GM21619 (cell line): ENCODE measurements around the gene ST8SIA6.

Experiments
- ATAC-seq: cut with Tn5 transposase; IDR thresholded peaks from one replicate; pipeline ENCODE4 v1.9.1; 2021; ENCODE audit not compliant: unreplicated experiment

Gene ST8SIA6

DNA sequence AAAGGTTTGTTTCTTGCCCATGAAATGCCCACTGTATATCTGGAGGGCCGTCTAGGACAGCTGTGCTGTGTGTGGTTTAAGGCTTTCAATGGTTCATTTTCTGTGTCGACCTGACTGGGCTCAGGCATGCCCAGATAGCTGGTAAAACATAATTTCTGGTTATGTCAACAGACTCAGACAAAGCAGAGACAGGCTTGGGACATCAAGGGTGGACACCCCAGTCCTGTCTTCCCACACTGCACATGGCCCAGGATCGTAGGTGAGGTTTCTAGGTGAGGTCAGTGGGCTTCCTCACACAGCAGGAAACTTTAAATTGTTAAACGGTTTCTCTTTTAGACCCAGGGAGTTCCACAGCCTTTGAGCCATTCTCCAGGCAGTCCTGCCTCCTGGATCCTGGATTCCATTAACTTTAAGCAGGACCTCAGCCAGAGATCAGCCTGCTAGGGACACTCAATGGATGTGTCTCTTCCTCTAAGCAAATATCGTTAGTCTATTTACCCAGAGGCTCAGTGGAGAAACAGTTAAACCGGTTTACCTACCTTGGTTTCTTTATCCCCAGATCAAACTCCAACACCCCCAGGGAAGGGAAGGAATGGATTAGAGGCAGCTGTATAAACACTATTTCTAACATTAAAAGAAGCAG is 66.4 kb downstream of the ST8SIA6 start:
- ATAC-seq, result no peak

DNA sequence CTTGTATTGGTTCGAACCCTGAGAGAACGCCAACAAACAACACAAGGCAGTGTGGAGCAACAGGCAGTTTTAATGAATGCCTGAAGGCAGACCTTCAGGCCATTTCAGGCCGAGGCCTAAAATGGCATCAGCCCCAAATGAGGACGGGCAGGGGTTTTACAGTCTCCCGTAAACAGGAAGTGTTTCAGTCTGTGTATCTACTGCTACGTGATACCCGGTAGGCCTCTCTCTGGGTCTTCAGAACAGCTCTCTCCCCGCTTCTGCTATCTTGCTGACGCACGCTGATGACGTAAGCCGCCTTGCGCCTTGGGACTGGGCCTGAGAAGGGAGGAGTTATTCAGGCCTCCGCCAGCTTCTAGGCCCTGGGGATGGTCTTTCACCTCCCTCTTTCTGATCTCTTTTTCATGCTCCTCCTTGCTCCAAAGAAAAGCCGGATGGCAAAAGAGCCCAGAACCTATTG is 67.7 kb downstream of the ST8SIA6 start:
- ATAC-seq, result no peak

DNA sequence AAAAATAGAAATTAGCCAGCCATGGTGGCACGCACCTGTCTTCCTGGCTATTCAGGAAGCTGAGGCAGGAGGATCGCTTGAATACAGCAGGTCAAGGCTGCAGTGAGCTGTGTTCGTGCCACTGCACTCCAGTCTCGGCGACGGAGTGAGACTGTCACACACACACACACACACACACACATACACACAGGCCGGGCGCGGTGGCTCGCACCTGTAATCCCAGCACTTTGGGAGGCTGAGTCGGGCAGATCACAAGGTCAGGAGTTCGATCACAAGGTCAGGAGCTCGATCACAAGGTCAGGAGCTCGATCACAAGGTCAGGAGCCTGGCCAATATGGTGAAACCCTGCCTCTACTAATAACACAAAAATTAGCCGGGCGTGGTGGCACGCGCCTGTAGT is 68.4 kb downstream of the ST8SIA6 start:
- no peak for ATAC-seq

- ATAC-seq, result no peak
Observed at GRCh38 chr10:17385066-17385465, 69.3 kb downstream of the ST8SIA6 start.

GRCh38 chr10:17383801-17384555 is 70.4 kb downstream of the ST8SIA6 start:
- ATAC-seq, result no peak

DNA sequence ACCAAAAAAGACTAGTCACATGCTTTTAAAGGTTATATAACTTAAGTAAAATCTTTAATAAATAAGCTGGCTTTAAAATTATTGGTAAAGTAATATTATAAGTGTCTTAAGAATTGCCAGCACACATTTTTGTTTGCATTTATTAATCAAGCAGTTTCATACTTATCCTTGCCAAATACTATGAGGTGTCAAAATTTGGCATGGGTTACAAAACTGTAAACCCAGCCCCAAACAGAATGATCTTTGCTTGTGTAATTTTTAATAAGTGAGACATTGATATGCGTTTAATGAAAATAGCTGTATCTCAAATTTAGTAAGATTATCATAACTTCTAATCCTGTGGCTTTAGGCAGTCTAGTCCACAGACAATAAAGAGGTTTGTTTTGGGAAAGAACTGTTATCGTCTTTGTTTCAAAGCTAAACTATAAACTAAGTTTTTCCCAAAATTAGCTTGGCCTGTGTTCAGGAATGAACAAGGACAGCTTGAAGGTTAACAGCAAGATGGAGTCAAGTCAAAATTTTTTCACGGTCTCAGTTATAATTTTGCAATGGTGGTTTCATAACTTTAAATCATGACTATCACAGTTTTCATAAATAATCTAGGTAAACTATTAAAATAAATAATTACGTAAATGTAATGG is 72.8 kb downstream of the ST8SIA6 start:
- no peak for ATAC-seq

GRCh38 chr10:17380888-17381287 is 73.5 kb downstream of the ST8SIA6 start:
- ATAC-seq, result no peak

DNA sequence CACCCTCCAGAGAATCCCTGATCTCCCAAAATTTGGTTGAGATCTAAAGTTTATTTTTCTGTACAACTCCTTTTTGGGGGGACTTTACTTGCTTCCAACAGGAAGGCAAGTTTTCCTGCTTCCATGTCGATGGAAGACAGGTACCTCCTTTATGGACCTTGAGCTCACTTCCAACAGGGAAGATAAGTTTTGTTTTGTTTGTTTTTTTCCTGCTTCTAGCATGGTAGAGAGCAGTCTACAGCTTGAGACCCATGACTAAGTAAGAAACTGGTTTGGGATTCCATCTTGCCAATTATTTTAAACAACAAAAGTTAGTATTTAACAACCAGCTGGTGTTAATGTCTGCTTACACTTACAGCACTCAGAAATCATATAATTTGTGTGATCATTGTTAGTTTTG is 74.4 kb downstream of the ST8SIA6 start:
- no peak for ATAC-seq

DNA sequence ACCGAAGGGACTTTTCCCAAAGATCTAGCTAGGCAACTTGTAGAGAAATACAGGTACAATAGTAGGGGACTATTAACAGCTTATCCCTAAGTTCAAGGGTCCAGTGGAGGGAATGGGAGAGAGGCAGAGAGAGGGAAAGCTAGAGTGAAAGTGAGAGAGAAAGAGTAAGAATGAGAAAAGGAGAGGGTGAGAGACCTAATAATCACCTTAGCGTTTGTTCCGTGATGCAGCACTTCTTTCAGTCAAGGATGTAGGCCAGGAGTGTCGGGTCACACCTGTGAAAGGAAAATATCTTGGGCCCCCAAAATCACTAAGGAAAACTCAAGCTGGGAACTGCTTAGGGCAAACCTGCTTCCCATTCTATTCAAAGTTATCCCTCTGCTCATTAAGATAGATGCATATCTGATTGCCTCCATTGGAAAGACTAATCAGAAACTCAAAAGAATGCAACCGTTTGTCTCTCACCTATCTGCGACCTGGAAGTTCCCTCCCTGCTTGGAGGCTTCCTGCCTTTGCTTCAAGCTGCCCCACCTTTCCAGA is 75.2 kb downstream of the ST8SIA6 start:
- no peak for ATAC-seq

GRCh38 chr10:17375936-17376584 is 78.3 kb downstream of the ST8SIA6 start:
- ATAC-seq, result no peak

DNA sequence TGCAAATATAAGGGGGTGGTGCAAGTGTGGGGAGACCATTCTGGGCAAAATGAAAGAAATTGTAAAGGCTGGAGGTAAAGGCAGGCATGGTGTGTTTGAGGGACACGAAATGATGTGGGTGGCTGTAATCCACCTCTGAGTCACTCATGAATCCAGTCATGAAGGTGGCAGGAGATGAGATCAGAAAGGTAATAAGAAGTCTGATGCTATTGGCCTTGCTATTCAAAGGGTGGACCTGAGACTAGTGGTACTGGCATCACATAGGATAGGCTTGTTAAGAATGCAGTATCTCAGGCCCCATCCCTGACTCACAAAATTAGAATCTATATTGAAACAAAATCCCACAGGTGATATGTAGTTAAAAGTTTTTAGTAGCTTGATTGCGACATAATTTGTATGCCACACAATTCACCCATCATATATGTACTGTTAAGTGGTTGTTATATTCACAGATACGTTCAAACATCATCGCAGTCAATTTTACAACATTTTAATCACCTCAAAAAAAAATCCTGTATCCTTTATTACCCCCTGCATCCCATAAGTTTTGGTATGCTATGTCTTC is 85.6 kb downstream of the ST8SIA6 start:
- ATAC-seq, result no peak

DNA sequence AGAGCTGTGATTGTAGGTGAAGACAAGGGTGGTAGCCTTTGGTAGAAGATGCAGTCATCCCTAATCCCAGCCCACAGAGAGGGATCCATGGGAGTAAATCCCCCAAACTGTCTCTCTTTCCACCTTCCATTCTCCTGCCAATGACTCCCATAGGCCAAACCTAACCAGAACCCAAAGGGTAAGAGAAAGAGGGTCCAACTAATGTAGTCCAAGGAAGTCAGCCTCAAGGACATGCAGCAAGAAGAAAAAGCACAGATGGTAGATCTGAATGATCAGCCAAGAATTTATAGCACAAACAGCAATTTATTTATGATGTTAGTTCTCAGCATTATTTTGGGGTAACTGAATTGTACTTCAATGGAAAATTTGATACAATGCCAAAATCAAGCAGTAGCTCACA is 87.7 kb downstream of the ST8SIA6 start:
- ATAC-seq, result no peak

DNA sequence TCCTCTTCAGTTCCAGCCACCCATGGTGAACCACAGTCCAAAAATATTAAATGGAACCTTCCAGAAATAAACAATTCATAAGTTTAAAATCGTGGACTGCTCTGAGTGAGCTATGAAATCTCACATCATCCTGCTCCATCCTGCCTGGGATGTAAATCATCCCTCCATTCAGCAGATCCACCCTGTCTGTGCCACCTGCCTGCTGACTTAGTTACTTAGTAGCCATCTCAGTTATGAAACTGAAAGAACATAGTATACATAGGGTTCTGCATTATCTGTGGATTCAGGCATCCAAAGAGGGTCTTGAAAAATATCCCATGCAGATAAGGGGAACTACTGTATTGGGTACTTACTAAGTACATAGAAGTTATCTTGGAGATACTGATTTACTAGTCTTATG is 89.0 kb downstream of the ST8SIA6 start:
- no peak for ATAC-seq

DNA sequence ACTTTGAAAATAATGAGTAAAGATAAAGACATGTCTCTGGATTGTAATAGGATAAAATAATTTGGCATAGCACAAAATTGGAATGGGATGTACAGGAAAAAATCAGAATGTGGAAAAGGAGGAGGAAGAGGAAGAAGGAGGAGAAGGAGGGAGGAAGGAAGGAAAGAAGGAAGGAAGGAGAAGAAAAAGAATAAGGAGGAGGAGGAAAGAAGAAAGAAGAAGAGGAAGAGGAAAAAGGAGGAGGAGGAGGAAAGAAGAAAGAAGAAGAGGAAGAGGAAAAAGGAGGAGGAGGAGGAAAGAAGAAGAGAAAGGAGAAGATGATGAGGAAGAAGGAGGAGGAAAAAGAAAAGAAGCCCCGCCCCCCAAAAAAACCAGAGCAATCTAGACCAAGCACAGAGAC is 95.9 kb downstream of the ST8SIA6 start:
- ATAC-seq, result no peak

DNA sequence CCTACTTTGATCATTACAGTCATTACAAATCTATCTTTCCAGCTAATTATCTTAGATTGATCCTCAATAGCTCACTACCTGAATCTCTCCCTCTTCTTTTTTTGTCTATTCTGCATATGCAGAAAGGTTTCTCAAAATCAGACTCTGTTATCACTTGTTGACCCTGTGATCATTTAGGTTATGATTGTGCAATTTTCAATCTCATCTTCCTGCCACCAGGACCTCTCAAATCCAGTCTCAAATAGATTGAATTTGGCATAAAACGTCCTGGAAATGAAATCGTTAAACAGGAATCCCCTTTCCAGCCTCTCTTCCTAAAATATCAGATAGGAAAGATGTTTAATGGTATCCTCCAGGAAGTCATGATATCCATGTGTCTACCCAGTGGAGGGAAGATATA is 96.6 kb downstream of the ST8SIA6 start:
- ATAC-seq, result no peak

DNA sequence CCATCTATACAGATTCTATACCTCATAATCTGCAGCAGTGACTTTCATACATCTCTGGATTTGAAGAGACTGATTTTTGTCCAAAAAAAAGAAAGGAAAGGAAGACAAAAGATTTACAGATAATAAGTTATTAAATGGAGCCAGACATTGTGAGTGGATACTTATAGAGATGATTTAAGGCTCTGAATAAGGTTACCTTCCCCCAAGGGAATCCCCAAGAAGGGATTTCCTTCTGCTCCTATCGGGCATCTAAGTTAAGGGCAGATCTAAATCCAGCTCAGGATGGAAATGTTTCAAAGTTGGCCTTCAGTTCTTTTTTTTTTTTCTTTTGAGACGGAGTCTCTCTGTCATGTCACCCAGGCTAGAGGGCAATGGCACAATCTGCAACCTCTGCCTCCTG is 97.6 kb downstream of the ST8SIA6 start:
- ATAC-seq, result no peak

- ATAC-seq, result no peak
Observed at GRCh38 chr10:17354781-17355180, 99.6 kb downstream of the ST8SIA6 start.

DNA sequence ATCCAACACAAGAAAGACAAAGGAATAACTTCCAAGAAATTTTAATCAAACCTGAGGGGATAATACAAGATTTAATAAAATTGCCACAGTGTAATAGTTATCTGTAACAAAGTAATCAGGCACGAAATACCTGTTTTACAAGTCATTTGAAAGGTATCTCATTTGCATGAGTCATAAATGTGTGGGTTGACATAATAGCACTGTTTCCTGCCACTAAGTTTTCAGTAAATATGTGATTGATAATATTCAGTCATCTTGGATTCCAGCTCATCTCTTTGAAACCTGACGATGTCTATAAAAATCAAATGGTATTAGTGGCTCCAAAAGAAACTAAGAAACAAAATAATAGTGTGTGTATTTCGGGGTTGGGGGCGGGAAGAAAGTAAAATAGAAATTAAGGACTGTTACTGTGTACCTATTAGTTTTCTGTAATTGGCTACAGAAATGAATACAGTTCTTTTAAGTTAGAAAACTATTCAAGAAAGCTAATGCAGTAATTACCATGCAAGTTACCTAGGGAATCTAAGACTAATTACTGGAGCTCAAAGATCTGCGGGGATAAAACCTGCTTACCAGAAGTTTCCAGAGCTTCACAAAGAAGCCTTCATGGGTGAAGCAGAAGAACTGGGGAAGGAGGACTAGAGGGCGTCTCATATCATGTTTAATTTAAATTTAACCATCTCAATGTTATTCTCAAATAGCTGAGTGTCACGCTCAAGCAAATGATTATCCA is 100.7 kb downstream of the ST8SIA6 start:
- no peak for ATAC-seq

DNA sequence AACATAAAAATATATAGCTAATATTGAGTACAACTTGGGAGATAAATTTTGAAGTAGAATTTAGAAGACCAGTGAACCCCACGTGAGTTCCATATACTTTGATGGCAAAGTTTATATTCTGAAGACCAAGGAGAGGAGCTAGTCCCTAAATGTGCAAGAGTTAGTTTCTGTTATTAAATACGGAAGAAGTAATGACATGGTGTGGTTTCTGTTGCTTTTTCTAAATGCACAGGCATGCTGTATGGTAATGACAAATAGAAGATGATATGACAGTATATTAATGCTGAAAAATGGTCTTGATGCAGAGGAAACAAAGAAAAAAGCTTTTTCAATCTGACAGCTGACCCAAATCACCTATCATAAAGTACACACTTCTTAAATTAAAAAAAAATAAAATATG is 101.8 kb downstream of the ST8SIA6 start:
- ATAC-seq, result no peak

GRCh38 chr10:17351506-17351905 is 102.9 kb downstream of the ST8SIA6 start:
- ATAC-seq, result no peak
